OCI-M1 (cell line): ENCODE data around the gene NRAP.

Experiments
- DNase-seq: peaks from one replicate; lab custom pipeline; 2025; lab: John Stamatoyannopoulos, UW

NRAP gene

GRCh38 chr10:113631684-113632367 lies 32.0 kb downstream of the NRAP start:
- no peak for DNase-seq

GRCh38 chr10:113630929-113631533 lies 32.8 kb downstream of the NRAP start:
- no peak for DNase-seq

GRCh38 chr10:113628607-113629153 lies 35.2 kb downstream of the NRAP start:
- no peak for DNase-seq

GRCh38 chr10:113627836-113628235 lies 36.0 kb downstream of the NRAP start:
- no peak for DNase-seq

- DNase-seq, result no peak
Measured at GRCh38 chr10:113626809-113627355, 37.0 kb downstream of the NRAP start.

- no peak for DNase-seq
Measured at GRCh38 chr10:113625461-113626186, 38.2 kb downstream of the NRAP start.

GRCh38 chr10:113622831-113623230 lies 41.0 kb downstream of the NRAP start:
- no peak for DNase-seq

- DNase-seq, result no peak
Measured at GRCh38 chr10:113621799-113622198, 42.0 kb downstream of the NRAP start.

- no peak for DNase-seq
Measured at GRCh38 chr10:113620936-113621335, 42.9 kb downstream of the NRAP start.

GRCh38 chr10:113620511-113620910 lies 43.3 kb downstream of the NRAP start:
- no peak for DNase-seq

- no peak for DNase-seq
Measured at GRCh38 chr10:113619401-113619800, 44.4 kb downstream of the NRAP start.

- no peak for DNase-seq
Measured at GRCh38 chr10:113618338-113618737, 45.5 kb downstream of the NRAP start.

GRCh38 chr10:113617086-113617485 lies 46.8 kb downstream of the NRAP start:
- DNase-seq, result no peak

- peak; percentile 27 for DNase-seq
Measured at GRCh38 chr10:113616244-113617074, 47.4 kb downstream of the NRAP start.

- no peak for DNase-seq
Measured at GRCh38 chr10:113613977-113614690, 49.7 kb downstream of the NRAP start.

GRCh38 chr10:113613427-113613826 lies 50.4 kb downstream of the NRAP start:
- DNase-seq, result no peak

- no peak for DNase-seq
Measured at GRCh38 chr10:113612154-113612553, 51.7 kb downstream of the NRAP start.

- DNase-seq, result no peak
Measured at GRCh38 chr10:113610631-113611601, 52.9 kb downstream of the NRAP start.

GRCh38 chr10:113609704-113610108 lies 54.1 kb downstream of the NRAP start:
- no peak for DNase-seq
